ENCODE results near the gene CTDSP2.
A peak's percentile ranks its signal among the peaks of the same experiment; 100 is the strongest.

Gene CTDSP2

DNA sequence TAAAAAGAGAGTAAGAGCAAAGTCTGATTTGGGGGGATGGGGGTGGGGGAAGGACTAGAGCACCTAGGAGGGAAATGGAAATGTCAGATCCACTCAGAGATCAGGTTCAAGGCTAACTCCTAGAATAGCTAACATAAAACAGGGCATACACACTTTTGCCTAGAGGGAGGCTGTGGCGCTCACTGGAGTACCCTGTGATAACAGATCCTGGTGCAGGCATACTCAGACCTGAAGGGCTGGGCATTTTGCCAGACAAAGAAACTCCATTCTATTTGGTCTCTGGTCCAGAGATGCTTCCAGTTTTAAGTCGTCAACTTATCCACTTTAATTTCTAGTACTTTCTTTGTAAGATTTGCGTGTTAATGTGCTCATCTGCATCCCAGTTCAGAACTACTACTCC lies 5.8 kb downstream of the CTDSP2 start:
- peak overlapping the region; percentile 37 to 97 for H3K4me3 ChIP-seq (ENCODE audit: low read length in 2 of 2)
- H3K4me1 ChIP-seq (ENCODE audit: control insufficient read depth, insufficient read depth, low read length), result peaks cover 87% of the 10 kb centered on the region
- H3K27ac ChIP-seq (ENCODE audit: low read length), result peak overlapping the region; percentile 53
- peak overlapping the region in 1 of 2 donors; percentile 29 for H3K9ac ChIP-seq (ENCODE audit: low read length in 2 of 2)
- no peaks in the 10 kb centered on the region for H3K36me3 ChIP-seq (ENCODE audit: control insufficient read depth in 2 of 2, insufficient read depth in 2 of 2, low read length in 2 of 2)
- H3K9me3 ChIP-seq (ENCODE audit: control insufficient read depth in 2 of 2, low read length in 2 of 2), result no peaks in the 10 kb centered on the region
- no peaks in the 10 kb centered on the region for H3K27me3 ChIP-seq (ENCODE audit: control insufficient read depth in 1 of 2, insufficient read depth in 2 of 2, low read length in 2 of 2)

DNA sequence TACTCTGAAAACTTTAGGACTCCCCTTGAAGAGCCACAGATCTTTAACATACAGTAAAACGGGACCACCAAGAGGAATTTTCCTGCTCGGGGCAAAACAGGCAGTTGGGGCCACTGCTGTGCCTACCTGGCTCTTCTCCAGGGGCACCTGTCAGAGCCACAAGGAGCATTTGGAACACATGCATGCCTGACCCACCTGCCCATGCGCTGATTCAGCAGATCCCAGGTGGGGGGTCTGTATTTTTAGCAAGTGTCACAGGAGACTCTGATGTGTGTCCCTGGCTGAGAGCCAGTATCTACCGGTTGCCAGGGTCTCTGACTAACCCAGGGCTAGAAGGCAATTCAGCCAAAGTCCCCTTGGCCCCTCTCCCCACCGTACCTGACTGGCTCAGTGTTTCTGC lies 6.5 kb downstream of the CTDSP2 start:
- Histone ChIP-seq H3K9me3 (ENCODE audit: control insufficient read depth in 2 of 2, low read length in 2 of 2) (no peaks in the 10 kb centered on the region), H3K4me3 (ENCODE audit: low read length in 2 of 2) (peak overlapping the region; percentile 45 to 97), H3K27me3 (ENCODE audit: control insufficient read depth in 1 of 2, insufficient read depth in 2 of 2, low read length in 2 of 2) (no peaks in the 10 kb centered on the region), H3K4me1 (ENCODE audit: control insufficient read depth, insufficient read depth, low read length) (peaks cover 93% of the 10 kb centered on the region), H3K27ac (ENCODE audit: low read length) (peak overlapping the region; percentile 53), H3K9ac (ENCODE audit: low read length in 2 of 2) (no peak overlapping the region), H3K36me3 (ENCODE audit: control insufficient read depth in 2 of 2, insufficient read depth in 2 of 2, low read length in 2 of 2) (no peaks in the 10 kb centered on the region)

DNA sequence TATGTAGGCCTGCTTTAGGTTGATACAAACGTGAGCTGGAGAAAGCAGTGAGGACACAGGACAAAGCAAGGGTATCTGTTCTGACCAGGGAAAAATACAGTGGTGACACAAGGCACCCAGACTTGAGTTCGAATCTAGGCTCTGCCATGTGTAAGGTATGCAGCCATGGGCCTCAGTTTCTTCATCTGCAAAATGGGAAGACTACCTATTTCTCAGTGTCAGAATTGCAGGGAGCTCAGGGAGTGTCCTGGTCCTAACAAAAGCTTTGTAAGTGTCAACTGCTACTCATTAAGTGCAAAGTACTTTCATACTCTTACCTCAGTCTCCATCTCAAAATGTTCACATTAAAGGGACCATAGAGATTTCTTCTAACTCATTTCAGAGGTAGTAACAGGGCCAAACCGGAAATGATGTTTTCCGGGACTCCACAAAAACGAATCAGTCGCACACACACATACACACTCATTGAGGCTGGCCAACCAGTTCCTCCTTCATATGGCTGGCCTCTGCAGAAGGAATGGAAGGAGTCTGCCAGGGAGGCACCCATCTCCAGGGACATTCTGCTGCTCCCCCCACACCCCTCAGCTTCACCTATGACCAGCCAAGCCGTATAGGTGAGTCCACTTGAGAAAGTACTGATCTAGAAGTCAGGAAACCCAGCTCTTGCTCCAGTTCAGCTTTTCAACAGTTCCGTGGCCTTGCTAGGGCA lies 7.8 kb downstream of the CTDSP2 start:
- Histone ChIP-seq H3K4me3 (ENCODE audit: low read length in 2 of 2) (peak overlapping the region; percentile 38 to 61), H3K27me3 (ENCODE audit: control insufficient read depth in 1 of 2, insufficient read depth in 2 of 2, low read length in 2 of 2) (no peaks in the 10 kb centered on the region), H3K9me3 (ENCODE audit: control insufficient read depth in 2 of 2, low read length in 2 of 2) (no peaks in the 10 kb centered on the region), H3K36me3 (ENCODE audit: control insufficient read depth in 2 of 2, insufficient read depth in 2 of 2, low read length in 2 of 2) (no peaks in the 10 kb centered on the region), H3K4me1 (ENCODE audit: control insufficient read depth, insufficient read depth, low read length) (peaks cover 96% of the 10 kb centered on the region), H3K27ac (ENCODE audit: low read length) (peak overlapping the region; percentile 58), H3K9ac (ENCODE audit: low read length in 2 of 2) (peak overlapping the region; percentile 7 to 36)

DNA sequence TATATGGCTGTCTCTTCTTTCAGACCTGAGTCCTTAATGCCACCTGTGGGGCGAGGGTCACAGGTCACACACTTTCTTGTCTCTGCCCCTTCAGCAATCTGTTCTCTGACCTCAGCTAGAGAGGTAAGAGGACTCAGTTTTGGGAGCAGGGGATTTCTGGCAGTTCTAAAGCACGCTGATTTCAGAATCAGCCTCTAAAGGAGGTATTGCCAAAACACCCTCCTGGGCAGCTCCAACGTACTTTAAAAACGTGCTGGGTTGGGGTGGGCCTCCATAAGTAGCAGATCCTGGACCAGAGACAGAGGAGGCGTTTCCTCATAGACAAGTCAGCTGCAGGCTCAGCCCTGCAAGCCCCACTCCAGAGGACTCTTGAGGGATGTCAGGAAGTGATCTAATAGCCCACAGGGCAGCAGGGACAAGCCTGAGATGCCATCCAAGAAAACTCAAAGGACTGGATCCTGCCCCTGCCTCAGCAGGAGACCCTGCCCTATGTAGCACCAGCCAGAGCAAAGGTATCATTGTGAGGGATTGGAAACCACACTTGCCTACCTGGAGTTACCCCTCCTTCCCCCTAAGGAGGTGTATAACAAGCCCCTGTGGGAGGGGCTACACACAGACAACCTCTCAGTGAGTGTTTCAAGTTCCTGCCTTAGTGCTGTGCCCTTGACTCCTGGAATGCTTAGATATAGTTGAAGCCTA lies 8.5 kb downstream of the CTDSP2 start:
- Histone ChIP-seq H3K27me3 (ENCODE audit: control insufficient read depth in 1 of 2, insufficient read depth in 2 of 2, low read length in 2 of 2) (no peaks in the 10 kb centered on the region), H3K9ac (ENCODE audit: low read length in 2 of 2) (peak overlapping the region; percentile 7 to 36), H3K4me3 (ENCODE audit: low read length in 2 of 2) (peak overlapping the region; percentile 38 to 61), H3K27ac (ENCODE audit: low read length) (peak overlapping the region; percentile 58), H3K4me1 (ENCODE audit: control insufficient read depth, insufficient read depth, low read length) (peaks cover 96% of the 10 kb centered on the region), H3K9me3 (ENCODE audit: control insufficient read depth in 2 of 2, low read length in 2 of 2) (no peaks in the 10 kb centered on the region), H3K36me3 (ENCODE audit: control insufficient read depth in 2 of 2, insufficient read depth in 2 of 2, low read length in 2 of 2) (no peaks in the 10 kb centered on the region)

DNA sequence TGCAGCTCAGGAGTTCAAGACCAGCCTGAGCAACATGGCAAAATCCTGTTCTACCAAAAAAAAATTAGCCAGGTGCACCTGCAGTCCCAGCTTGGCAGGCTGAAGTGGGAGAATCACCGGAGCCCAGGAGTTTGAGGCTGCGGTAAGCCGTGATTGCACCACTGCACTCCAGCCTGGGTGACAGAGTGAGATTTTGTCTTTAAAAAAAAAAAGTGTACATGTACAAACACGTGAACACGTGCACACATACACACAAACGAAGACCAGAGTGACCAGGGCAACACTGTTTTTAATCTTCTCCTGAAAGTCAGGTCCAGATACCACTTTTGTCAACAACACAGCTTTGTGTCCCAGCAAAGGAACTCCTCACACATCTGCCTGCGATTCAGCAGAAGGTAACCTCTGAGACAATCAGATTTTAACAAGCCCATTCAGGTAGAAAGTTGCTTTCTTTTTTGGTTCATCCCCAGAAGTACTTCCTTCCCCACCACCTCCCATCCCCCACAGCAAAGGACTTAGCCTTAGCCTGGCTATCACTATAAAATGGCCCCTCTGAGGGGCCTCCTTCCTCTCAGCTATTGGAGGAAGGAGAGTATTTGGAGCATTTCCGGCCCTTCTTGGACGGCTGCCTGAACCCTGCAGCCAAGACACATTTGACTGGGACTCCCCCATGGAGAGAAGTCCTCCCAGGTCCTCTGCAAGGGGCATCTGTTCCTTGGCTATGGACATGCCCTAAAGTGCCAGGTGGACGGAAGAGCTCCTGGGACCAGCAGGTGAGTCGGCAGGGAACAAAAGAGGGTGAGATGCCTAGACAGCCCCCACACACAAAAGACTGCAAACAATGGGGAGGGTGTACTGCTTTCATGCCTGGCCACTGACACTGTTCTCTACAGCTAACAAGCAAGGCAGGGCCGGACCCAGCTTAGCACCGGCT lies 9.8 kb downstream of the CTDSP2 start:
- Histone ChIP-seq H3K27ac (ENCODE audit: low read length) (peak overlapping the region; percentile 67), H3K4me3 (ENCODE audit: low read length in 2 of 2) (peak overlapping the region; percentile 51 to 64), H3K4me1 (ENCODE audit: control insufficient read depth, insufficient read depth, low read length) (peaks cover 96% of the 10 kb centered on the region), H3K9ac (ENCODE audit: low read length in 2 of 2) (peak overlapping the region; percentile 29 to 40), H3K9me3 (ENCODE audit: control insufficient read depth in 2 of 2, low read length in 2 of 2) (no peaks in the 10 kb centered on the region), H3K36me3 (ENCODE audit: control insufficient read depth in 2 of 2, insufficient read depth in 2 of 2, low read length in 2 of 2) (no peaks in the 10 kb centered on the region), H3K27me3 (ENCODE audit: control insufficient read depth in 1 of 2, insufficient read depth in 2 of 2, low read length in 2 of 2) (no peaks in the 10 kb centered on the region)

DNA sequence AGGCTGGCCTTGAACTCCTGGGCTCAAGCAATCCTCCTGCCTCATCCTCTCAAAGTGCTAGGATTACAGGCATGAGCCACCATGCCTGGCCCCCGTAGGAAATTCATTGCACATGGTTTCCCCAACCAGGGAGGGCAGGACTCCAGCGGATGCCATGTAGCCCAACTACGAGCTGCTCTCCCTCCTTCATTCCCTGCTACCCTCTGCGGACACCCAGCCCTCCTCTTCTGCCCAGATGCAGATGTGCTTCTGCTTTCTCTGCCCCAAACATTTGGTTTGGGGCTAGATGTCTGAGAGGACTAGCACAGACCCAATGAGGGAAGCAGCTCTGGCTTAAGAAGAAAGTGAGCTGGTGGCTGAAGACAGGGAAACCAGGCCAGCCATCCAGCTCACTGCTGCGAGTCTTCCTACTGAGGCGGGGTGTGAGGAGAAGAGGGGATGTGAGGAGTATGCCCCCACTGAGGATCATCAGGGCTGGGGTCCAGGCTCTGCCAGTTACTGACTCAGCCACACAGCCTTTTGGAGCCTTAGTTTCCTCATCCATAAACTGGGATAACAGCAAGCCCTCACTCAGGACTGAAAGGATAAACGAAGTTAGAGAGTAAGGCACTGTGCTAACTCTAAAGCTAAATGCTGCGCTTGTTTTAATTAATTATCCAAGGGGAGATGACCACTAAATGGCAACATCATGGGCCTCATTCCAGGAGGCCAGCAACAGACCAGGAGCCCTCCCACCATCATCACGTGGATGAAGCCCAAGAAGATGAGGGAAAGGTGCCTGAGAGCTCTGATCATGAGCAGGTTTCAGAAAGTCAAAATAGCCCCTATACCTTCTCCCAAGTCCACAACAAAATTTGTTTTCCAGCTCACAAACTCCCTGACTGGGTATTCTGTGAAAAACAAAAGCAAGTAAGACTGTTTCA lies 10.9 kb downstream of the CTDSP2 start:
- Histone ChIP-seq H3K9me3 (ENCODE audit: control insufficient read depth in 2 of 2, low read length in 2 of 2) (no peaks in the 10 kb centered on the region), H3K27me3 (ENCODE audit: control insufficient read depth in 1 of 2, insufficient read depth in 2 of 2, low read length in 2 of 2) (no peaks in the 10 kb centered on the region), H3K4me3 (ENCODE audit: low read length in 2 of 2) (peak overlapping the region; percentile 51 to 64), H3K9ac (ENCODE audit: low read length in 2 of 2) (peak overlapping the region; percentile 29 to 40), H3K4me1 (ENCODE audit: control insufficient read depth, insufficient read depth, low read length) (peaks cover 95% of the 10 kb centered on the region), H3K36me3 (ENCODE audit: control insufficient read depth in 2 of 2, insufficient read depth in 2 of 2, low read length in 2 of 2) (no peaks in the 10 kb centered on the region), H3K27ac (ENCODE audit: low read length) (peak overlapping the region; percentile 67)

DNA sequence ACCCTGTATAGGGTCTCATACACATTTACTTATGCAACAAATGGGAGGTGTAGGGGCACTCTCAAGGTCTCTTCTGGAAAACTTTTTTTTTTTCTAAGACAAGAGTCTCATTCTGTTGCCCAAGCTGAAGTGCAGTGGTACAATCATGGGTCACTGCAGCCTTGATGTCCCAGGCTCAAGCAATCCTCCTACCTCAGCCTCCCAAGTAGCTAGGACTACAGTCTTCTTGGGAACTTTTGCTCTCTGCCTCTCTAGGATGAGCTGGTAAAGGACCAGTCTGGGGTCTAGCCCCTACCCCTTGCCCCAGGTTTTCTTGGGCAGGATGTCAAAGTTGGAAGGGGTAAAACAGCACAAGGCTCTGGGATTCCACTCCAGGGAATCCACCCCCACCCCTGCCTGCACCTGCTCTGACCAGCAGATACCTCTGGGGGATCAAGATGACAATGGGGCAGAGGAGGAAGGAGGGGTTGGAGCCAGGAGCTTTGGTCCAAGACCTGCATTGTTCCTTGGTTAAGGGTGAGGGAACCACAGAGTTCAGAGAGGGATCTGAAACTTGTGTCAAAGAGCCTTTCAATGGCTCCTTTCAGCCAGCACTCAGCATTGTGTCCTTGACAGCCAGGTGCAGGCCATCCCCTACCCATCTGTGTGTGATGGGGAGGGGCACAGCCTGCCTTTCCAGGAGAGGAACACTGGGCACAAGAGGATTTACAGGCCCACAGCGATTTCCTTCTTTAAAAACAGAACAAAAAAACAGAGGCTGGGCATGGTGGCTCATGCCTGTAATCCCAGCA lies 12.2 kb downstream of the CTDSP2 start:
- Histone ChIP-seq H3K9ac (ENCODE audit: low read length in 2 of 2) (peak overlapping the region in 1 of 2 donors; percentile 9), H3K36me3 (ENCODE audit: control insufficient read depth in 2 of 2, insufficient read depth in 2 of 2, low read length in 2 of 2) (peaks cover 2 to 3% of the 10 kb centered on the region in 2 donors), H3K4me3 (ENCODE audit: low read length in 2 of 2) (peak overlapping the region in 1 of 2 donors; percentile 55)

DNA sequence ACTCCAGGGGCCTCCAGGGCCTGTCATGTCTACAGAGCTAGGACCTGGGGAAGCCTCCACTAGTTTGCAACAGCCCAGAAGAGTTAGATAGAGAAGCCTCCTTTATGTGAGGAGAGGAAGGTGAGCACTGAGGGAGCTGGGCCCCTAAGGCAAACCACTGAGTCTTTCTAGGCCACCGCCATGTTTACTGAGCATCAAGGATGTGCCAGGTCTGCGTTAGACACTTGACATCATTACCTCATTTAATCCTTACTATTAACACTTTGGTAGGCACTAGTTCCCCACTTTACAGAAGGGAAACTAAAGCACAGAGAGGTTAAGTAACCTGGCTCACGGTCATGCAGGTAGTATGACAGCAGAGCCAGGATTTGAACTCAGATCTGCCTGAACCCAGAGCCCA lies 12.9 kb downstream of the CTDSP2 start:
- Histone ChIP-seq H3K27me3 (ENCODE audit: control insufficient read depth in 1 of 2, insufficient read depth in 2 of 2, low read length in 2 of 2) (no peaks in the 10 kb centered on the region), H3K9ac (ENCODE audit: low read length in 2 of 2) (no peak overlapping the region), H3K4me3 (ENCODE audit: low read length in 2 of 2) (peak overlapping the region; percentile 15 to 55), H3K9me3 (ENCODE audit: control insufficient read depth in 2 of 2, low read length in 2 of 2) (no peaks in the 10 kb centered on the region), H3K27ac (ENCODE audit: low read length) (peak overlapping the region; percentile 46), H3K4me1 (ENCODE audit: control insufficient read depth, insufficient read depth, low read length) (peaks cover 95% of the 10 kb centered on the region), H3K36me3 (ENCODE audit: control insufficient read depth in 2 of 2, insufficient read depth in 2 of 2, low read length in 2 of 2) (peaks cover 8% of the 10 kb centered on the region in 2 donors)

More for the DNA sequence above, 12.2 kb downstream of the CTDSP2 start:
- Histone ChIP-seq H3K9me3 (ENCODE audit: control insufficient read depth in 2 of 2, low read length in 2 of 2) (no peaks in the 10 kb centered on the region), H3K27ac (ENCODE audit: low read length) (peak overlapping the region; percentile 46), H3K4me1 (ENCODE audit: control insufficient read depth, insufficient read depth, low read length) (peaks cover 95% of the 10 kb centered on the region), H3K27me3 (ENCODE audit: control insufficient read depth in 1 of 2, insufficient read depth in 2 of 2, low read length in 2 of 2) (no peaks in the 10 kb centered on the region)

DNA sequence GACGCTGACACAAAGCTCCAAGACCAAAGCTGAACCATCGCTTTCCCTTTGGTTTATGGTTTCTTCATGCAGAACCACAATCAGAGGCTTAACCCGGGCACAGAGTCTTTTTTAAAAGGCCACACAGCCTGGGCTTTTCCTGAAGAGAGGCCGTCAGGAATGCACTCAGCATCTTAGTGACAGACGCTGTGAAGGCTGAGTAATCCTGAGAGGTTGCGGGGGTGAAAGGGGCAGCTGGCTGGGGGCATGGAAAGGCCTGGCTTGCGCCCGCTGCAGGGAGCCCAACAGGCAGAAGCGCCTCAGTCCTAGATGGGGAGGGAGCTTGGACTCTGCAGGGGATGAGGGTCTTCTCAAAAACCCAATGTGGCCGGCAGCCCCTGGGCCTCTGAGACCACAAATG lies 13.6 kb downstream of the CTDSP2 start:
- Histone ChIP-seq H3K9me3 (ENCODE audit: control insufficient read depth in 2 of 2, low read length in 2 of 2) (no peaks in the 10 kb centered on the region), H3K27ac (ENCODE audit: low read length) (peak overlapping the region; percentile 46), H3K36me3 (ENCODE audit: control insufficient read depth in 2 of 2, insufficient read depth in 2 of 2, low read length in 2 of 2) (peaks cover 11 to 13% of the 10 kb centered on the region in 2 donors), H3K27me3 (ENCODE audit: control insufficient read depth in 1 of 2, insufficient read depth in 2 of 2, low read length in 2 of 2) (no peaks in the 10 kb centered on the region), H3K9ac (ENCODE audit: low read length in 2 of 2) (no peak overlapping the region), H3K4me3 (ENCODE audit: low read length in 2 of 2) (peak overlapping the region in 1 of 2 donors; percentile 55), H3K4me1 (ENCODE audit: control insufficient read depth, insufficient read depth, low read length) (peaks cover 88% of the 10 kb centered on the region)
